Suprapubic skin (tissue), 4 donors: ENCODE results near the gene ORC2.

Source experiments
- CTCF ChIP-seq, 2 donors: fragments of 200-600 bp in 1 of 2; fragments of 450-650 bp in 1 of 2; sonication (generic) in 1 of 2; IDR thresholded peaks; one replicate each; pipeline ENCODE4 v1.5.1; 2016 to 2019; ENCODE audit warnings: antibody characterized with exemption in 2 of 2, mild to moderate bottlenecking in 1 of 2, moderate library complexity in 1 of 2
- POLR2A ChIP-seq, 2 donors: fragments of 450-650 bp; IDR thresholded peaks; one replicate each; pipeline ENCODE4 v1.6.1; 2017; ENCODE audit warnings: antibody characterized with exemption in 2 of 2, mild to moderate bottlenecking in 2 of 2, moderate library complexity in 2 of 2
- POLR2AphosphoS5 ChIP-seq, 3 donors: sonication (generic); formaldehyde crosslinking; IDR thresholded peaks; one replicate each; pipeline ENCODE4 v1.6.1; 2017; ENCODE audit warnings: antibody characterized with exemption in 3 of 3

- no peak for TF ChIP-seq CTCF (IDR thresholded peaks at IDR 0.05)
- no peak for TF ChIP-seq POLR2AphosphoS5 (IDR thresholded peaks at IDR 0.05)
- TF ChIP-seq POLR2A (IDR thresholded peaks at IDR 0.05): no peak
These were observed 32.4 kb downstream of the ORC2 start for GRCh38 chr2:200930947-200931626.
